WTC11 (cell line): ENCODE results near the gene RANBP6. TPM values are rescaled to one million over a fixed set of nuclear protein-coding genes. Genes with fewer than 3 reads are reported as not detected.

Experiments used
- ATAC-seq: fragments of 200-7000 bp; cut with Tn5 transposase; 2 replicates; pipeline ENCODE4 v1.10.0; 2021; ENCODE audit warnings: mild to moderate bottlenecking, moderate library complexity
- CTCF ChIA-PET: fragments of 300-600 bp; sonication (Branson Sonifier 250); formaldehyde crosslinking; loops from one replicate; lab custom pipeline; 2021; ENCODE audit warnings: antibody characterized with exemption; lab: Charles Lee
- POLR2A ChIA-PET: fragments of 350-600 bp; sonication (Branson Sonifier 250); formaldehyde crosslinking; loops from one replicate; lab custom pipeline; 2021; ENCODE audit warnings: antibody characterized with exemption; lab: Charles Lee
- DNase-seq: peaks from one replicate; pipeline ENCODE4 v3.0.0; 2021; ENCODE audit warnings: low spot score
- H3K27ac Mint-ChIP-seq: 2 replicates; pipeline ENCODE4 v1.8.0; 2021; ENCODE audit warnings: mixed read lengths
- H3K27me3 Mint-ChIP-seq: 2 replicates; pipeline ENCODE4 v1.8.0; 2021; ENCODE audit warnings: low read depth, mild to moderate bottlenecking, moderate library complexity, mixed read lengths
- H3K36me3 Mint-ChIP-seq: 2 replicates; pipeline ENCODE4 v1.8.0; 2021; ENCODE audit warnings: mixed read lengths
- H3K4me1 Mint-ChIP-seq: 2 replicates; pipeline ENCODE4 v1.8.0; 2022; ENCODE audit warnings: mixed read lengths
- H3K4me3 Mint-ChIP-seq: 2 replicates; pipeline ENCODE4 v1.8.0; 2021; ENCODE audit warnings: mild to moderate bottlenecking, moderate library complexity, mixed read lengths
- H3K9me3 Mint-ChIP-seq: 2 replicates; pipeline ENCODE4 v1.8.0; 2021; ENCODE audit warnings: mixed read lengths
- CREM ChIP-seq: sonication (generic); formaldehyde crosslinking; IDR thresholded peaks from 2 replicates; pipeline ENCODE4 v1.8.1; 2022; ENCODE audit warnings: mild to moderate bottlenecking, missing genetic modification reagents, moderate library complexity
- ESRRA ChIP-seq: sonication (generic); formaldehyde crosslinking; IDR thresholded peaks from 2 replicates; pipeline ENCODE4 v1.8.1; 2022; ENCODE audit warnings: mild to moderate bottlenecking, missing genetic modification reagents, borderline replicate concordance
- GABPB1 ChIP-seq: sonication (generic); formaldehyde crosslinking; IDR thresholded peaks from 2 replicates; pipeline ENCODE4 v1.8.1; 2023; ENCODE audit warnings: mild to moderate bottlenecking, missing genetic modification reagents
- TCF7 ChIP-seq: sonication (generic); formaldehyde crosslinking; IDR thresholded peaks from 2 replicates; pipeline ENCODE4 v1.8.0; 2022; ENCODE audit warnings: mild to moderate bottlenecking, low read depth, missing genetic modification reagents, moderate library complexity
- TP53 ChIP-seq: sonication (generic); formaldehyde crosslinking; IDR thresholded peaks from 2 replicates; pipeline ENCODE4 v1.8.1; 2023; ENCODE audit warnings: mild to moderate bottlenecking, missing genetic modification reagents
- total RNA-seq: library from RNA; stranded (reverse); gene quantifications from 3 replicates; pipeline ENCODE4 v1.2.3, GENCODE V29; 2021
- TF ChIP-seq, protein P1 (sequence below): fragments of 250-450 bp; sonication (Bioruptor Pico); IDR thresholded peaks from 2 replicates; pipeline ENCODE4 v1.9.0; 2021; ENCODE audit warnings: mild to moderate bottlenecking
- TF ChIP-seq, protein P2 (sequence below): fragments of 200-600 bp; IDR thresholded peaks from 2 replicates; pipeline ENCODE4 v1.8.0; 2022; ENCODE audit warnings: antibody characterized with exemption
- TF ChIP-seq, protein P3 (sequence below): sonication (generic); formaldehyde crosslinking; IDR thresholded peaks from 2 replicates; pipeline ENCODE4 v1.8.1; 2023; ENCODE audit warnings: mild to moderate bottlenecking, missing genetic modification reagents, moderate library complexity
- TF ChIP-seq, protein P4 (sequence below): sonication (generic); formaldehyde crosslinking; IDR thresholded peaks from 2 replicates; pipeline ENCODE4 v1.8.1; 2022; ENCODE audit warnings: low read depth, mild to moderate bottlenecking, moderate library complexity, missing genetic modification reagents, borderline replicate concordance
- TF ChIP-seq, protein P5 (sequence below): sonication (generic); formaldehyde crosslinking; IDR thresholded peaks from 2 replicates; pipeline ENCODE4 v1.8.1; 2023; ENCODE audit warnings: mild to moderate bottlenecking, moderate library complexity, missing genetic modification reagents
- TF ChIP-seq, protein P6 (sequence below): sonication (generic); formaldehyde crosslinking; IDR thresholded peaks from 2 replicates; pipeline ENCODE4 v1.8.1; 2023; ENCODE audit warnings: mild to moderate bottlenecking, missing genetic modification reagents, moderate library complexity

RANBP6 gene
- total RNA-seq, 1 experiment from 2014 or later: 20.1 TPM

DNA sequence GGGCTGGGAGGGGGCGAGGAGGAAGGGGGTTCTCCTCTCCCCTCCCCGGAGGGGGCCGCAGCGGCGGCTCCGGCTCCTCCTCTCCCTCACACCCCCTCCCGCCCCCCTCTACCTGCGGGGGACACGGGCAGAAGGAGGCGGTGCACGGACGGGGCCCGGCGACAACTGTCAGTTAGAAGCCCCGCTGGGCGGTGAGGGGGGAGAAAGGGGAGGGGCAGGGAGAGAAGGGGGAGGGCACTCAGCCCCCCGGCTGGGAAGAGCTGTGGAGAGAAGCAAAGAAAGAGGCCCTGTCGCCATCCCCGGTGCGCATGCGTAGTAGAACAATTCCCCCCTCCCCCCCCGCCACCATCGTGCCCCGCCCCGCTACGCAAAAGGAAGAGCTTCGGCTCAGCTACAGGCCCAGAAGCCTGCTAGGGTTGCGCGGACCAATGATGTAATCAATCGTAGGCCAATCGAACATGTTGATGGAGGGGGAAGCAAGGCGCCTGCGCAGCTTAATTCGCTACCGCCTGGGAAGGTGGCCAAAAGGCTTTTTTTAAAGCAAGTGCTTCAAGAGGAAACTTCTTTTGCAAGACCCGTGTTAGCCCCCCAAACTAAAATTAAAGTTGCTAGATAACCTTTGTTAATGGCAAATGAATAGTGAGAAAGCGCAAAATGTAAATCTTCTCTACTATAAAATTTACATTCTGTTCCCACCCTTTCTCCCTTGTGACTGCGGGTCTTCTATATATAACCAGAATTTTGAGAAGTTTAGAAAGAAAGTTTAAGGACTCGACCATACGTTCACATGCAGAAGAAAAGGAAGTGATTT lies 7.0 kb downstream of the RANBP6 start (continued):
- TF ChIP-seq, protein P1, sequence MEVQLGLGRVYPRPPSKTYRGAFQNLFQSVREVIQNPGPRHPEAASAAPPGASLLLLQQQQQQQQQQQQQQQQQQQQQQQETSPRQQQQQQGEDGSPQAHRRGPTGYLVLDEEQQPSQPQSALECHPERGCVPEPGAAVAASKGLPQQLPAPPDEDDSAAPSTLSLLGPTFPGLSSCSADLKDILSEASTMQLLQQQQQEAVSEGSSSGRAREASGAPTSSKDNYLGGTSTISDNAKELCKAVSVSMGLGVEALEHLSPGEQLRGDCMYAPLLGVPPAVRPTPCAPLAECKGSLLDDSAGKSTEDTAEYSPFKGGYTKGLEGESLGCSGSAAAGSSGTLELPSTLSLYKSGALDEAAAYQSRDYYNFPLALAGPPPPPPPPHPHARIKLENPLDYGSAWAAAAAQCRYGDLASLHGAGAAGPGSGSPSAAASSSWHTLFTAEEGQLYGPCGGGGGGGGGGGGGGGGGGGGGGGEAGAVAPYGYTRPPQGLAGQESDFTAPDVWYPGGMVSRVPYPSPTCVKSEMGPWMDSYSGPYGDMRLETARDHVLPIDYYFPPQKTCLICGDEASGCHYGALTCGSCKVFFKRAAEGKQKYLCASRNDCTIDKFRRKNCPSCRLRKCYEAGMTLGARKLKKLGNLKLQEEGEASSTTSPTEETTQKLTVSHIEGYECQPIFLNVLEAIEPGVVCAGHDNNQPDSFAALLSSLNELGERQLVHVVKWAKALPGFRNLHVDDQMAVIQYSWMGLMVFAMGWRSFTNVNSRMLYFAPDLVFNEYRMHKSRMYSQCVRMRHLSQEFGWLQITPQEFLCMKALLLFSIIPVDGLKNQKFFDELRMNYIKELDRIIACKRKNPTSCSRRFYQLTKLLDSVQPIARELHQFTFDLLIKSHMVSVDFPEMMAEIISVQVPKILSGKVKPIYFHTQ (CRISPR knock-in tag): 0 out of 2 replicates have a peak, but pooled peaks have one; percentile 31
- TF ChIP-seq TCF7 (CRISPR knock-in tag): no peak
- TF ChIP-seq ESRRA (CRISPR knock-in tag): no peak
- peak; percentile 83; the same call in 1 of the 2 replicates for TF ChIP-seq CREM (CRISPR knock-in tag)
- TF ChIP-seq, protein P2, sequence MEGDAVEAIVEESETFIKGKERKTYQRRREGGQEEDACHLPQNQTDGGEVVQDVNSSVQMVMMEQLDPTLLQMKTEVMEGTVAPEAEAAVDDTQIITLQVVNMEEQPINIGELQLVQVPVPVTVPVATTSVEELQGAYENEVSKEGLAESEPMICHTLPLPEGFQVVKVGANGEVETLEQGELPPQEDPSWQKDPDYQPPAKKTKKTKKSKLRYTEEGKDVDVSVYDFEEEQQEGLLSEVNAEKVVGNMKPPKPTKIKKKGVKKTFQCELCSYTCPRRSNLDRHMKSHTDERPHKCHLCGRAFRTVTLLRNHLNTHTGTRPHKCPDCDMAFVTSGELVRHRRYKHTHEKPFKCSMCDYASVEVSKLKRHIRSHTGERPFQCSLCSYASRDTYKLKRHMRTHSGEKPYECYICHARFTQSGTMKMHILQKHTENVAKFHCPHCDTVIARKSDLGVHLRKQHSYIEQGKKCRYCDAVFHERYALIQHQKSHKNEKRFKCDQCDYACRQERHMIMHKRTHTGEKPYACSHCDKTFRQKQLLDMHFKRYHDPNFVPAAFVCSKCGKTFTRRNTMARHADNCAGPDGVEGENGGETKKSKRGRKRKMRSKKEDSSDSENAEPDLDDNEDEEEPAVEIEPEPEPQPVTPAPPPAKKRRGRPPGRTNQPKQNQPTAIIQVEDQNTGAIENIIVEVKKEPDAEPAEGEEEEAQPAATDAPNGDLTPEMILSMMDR: no peak
- TF ChIP-seq, protein P3, sequence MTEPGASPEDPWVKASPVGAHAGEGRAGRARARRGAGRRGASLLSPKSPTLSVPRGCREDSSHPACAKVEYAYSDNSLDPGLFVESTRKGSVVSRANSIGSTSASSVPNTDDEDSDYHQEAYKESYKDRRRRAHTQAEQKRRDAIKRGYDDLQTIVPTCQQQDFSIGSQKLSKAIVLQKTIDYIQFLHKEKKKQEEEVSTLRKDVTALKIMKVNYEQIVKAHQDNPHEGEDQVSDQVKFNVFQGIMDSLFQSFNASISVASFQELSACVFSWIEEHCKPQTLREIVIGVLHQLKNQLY: no peak
- 0 out of 2 replicates have a peak, but pooled peaks have one; percentile 25 for TF ChIP-seq GABPB1 (CRISPR knock-in tag)
- TF ChIP-seq, protein P4, sequence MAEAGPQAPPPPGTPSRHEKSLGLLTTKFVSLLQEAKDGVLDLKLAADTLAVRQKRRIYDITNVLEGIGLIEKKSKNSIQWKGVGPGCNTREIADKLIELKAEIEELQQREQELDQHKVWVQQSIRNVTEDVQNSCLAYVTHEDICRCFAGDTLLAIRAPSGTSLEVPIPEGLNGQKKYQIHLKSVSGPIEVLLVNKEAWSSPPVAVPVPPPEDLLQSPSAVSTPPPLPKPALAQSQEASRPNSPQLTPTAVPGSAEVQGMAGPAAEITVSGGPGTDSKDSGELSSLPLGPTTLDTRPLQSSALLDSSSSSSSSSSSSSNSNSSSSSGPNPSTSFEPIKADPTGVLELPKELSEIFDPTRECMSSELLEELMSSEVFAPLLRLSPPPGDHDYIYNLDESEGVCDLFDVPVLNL (CRISPR knock-in tag): no peak

DNA sequence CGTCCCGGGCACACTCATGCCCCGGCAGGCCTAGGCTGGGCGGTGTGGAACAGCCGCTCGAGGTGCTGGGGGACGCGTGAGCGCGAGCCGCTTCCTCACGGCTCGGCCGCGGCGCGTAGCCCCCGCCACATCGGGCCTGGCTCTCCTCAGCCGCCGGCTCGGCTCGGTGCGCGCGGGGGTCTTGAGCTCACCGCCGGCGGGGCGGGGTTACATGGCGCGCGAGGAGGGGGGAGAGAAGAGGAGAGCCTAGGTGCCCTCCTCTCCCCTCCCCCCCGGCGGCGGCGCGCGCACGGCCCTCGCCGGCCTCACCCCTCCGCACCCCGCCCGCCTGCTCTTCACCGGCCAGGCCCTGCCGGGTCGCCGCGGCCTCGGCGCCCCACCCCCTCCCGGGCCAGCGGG lies 7.7 kb downstream of the RANBP6 start:
- TF ChIP-seq, protein P5, sequence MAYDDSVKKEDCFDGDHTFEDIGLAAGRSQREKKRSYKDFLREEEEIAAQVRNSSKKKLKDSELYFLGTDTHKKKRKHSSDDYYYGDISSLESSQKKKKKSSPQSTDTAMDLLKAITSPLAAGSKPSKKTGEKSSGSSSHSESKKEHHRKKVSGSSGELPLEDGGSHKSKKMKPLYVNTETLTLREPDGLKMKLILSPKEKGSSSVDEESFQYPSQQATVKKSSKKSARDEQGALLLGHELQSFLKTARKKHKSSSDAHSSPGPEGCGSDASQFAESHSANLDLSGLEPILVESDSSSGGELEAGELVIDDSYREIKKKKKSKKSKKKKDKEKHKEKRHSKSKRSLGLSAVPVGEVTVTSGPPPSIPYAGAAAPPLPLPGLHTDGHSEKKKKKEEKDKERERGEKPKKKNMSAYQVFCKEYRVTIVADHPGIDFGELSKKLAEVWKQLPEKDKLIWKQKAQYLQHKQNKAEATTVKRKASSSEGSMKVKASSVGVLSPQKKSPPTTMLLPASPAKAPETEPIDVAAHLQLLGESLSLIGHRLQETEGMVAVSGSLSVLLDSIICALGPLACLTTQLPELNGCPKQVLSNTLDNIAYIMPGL (CRISPR knock-in tag): 0 out of 2 replicates have a peak, but pooled peaks have one; percentile 8
- TF ChIP-seq TP53 (CRISPR knock-in tag): no peak
- TF ChIP-seq, protein P6, sequence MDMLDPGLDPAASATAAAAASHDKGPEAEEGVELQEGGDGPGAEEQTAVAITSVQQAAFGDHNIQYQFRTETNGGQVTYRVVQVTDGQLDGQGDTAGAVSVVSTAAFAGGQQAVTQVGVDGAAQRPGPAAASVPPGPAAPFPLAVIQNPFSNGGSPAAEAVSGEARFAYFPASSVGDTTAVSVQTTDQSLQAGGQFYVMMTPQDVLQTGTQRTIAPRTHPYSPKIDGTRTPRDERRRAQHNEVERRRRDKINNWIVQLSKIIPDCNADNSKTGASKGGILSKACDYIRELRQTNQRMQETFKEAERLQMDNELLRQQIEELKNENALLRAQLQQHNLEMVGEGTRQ (CRISPR knock-in tag): 0 out of 2 replicates have a peak, but pooled peaks have one; percentile 6
- peaks cover 24% of the 10 kb centered on the region for H3K4me1 Mint-ChIP-seq
- ChIA-PET POLR2A (interaction anchor here (0.6 to 1.1 kb wide), 7 partner anchors 8 to 347 kb away, joined by 3 to 8 read pairs (median 4); partner anchors contain the start of genes ERMP1 and RANBP6), CTCF (interaction anchor here (0.8 to 2.6 kb wide), 9 partner anchors 14 to 481 kb away, joined by 3 to 32 read pairs (median 7); partner anchors contain the start of gene ERMP1)
- H3K4me3 Mint-ChIP-seq: peak overlapping the region; percentile 88
- H3K9me3 Mint-ChIP-seq: no peaks in the 10 kb centered on the region
- peak; percentile 62 for ATAC-seq
- H3K27me3 Mint-ChIP-seq: no peaks in the 10 kb centered on the region
- no peak overlapping the region for H3K27ac Mint-ChIP-seq
- DNase-seq: peak; percentile 83
- H3K36me3 Mint-ChIP-seq: peaks cover 15% of the 10 kb centered on the region
